Ascending aorta (tissue), 1 donor: ENCODE measurements around the gene C1QC. TPM values are rescaled to one million over a fixed set of nuclear protein-coding genes. Genes with fewer than 3 reads are reported as not detected.

Source experiments
- total RNA-seq: library from RNA; depleted of rRNA; stranded (reverse); fragments of >200 nt; gene quantifications from one replicate; pipeline ENCODE4 v1.1.0, GENCODE V29; 2016

The C1QC gene
- total RNA-seq, 1 donor from 2014 or later: 350 TPM

Other genes with a start within 250 kb of the C1QC start
- gene ZBTB40, start 191.8 kb upstream of the C1QC start, total RNA-seq: 13.0 TPM
- gene EPHA8, start 80.1 kb upstream of the C1QC start, total RNA-seq: not detected
- gene C1QA, start 7.0 kb upstream of the C1QC start, total RNA-seq: 202 TPM
- gene C1QB, start 9.6 kb downstream of the C1QC start, total RNA-seq: 454 TPM
- 3.2 TPM for gene EPHB2, start 67.2 kb downstream of the C1QC start, total RNA-seq